ENCODE data around the gene ZNF273.

DNA sequence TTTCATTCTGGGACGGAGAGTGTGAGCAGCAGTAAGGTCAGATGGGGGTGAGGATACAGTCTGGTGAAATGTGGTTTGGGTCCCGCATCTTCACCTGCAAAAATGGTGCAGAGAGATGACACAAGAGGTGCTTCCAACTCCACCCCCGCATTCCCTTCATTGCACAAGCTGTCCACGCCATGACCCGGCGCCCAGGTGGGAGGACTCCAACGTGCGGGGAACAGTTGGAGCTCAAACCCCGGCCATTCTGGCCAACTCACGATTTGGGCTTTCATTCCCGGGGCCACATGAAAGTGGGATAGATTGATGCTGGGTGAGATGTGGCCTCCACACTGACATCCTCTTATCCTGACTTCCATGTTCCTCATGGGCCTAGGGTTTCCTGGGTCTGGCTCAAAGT is 34.6 kb upstream of the ZNF273 start:
- TF ChIP-seq MYC (IDR thresholded peaks at IDR 0.05; ENCODE audit: insufficient read depth, insufficient read length, insufficient replicate concordance, low read length, severe bottlenecking), result no peak
- no peak for TF ChIP-seq HDAC2 (IDR thresholded peaks at IDR 0.05)
- TF ChIP-seq, protein P1, sequence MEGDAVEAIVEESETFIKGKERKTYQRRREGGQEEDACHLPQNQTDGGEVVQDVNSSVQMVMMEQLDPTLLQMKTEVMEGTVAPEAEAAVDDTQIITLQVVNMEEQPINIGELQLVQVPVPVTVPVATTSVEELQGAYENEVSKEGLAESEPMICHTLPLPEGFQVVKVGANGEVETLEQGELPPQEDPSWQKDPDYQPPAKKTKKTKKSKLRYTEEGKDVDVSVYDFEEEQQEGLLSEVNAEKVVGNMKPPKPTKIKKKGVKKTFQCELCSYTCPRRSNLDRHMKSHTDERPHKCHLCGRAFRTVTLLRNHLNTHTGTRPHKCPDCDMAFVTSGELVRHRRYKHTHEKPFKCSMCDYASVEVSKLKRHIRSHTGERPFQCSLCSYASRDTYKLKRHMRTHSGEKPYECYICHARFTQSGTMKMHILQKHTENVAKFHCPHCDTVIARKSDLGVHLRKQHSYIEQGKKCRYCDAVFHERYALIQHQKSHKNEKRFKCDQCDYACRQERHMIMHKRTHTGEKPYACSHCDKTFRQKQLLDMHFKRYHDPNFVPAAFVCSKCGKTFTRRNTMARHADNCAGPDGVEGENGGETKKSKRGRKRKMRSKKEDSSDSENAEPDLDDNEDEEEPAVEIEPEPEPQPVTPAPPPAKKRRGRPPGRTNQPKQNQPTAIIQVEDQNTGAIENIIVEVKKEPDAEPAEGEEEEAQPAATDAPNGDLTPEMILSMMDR (IDR thresholded peaks at IDR 0.05 in 2 of 3, conservative IDR thresholded peaks at IDR 0.05 in 1 of 3; ENCODE audit: control insufficient read depth in 2 of 3, extremely low read depth in 1 of 3, insufficient read depth in 1 of 3, low read depth in 3 of 3, low read length in 3 of 3), result no peak
- TF ChIP-seq NFYB (IDR thresholded peaks at IDR 0.05; ENCODE audit: insufficient read depth, low read depth, low read length), result no peak
- no peak for TF ChIP-seq MYB (IDR thresholded peaks at IDR 0.05; ENCODE audit: borderline replicate concordance, low read depth, low read length)
- no peak for TF ChIP-seq EED (IDR thresholded peaks at IDR 0.05; ENCODE audit: low read depth)
- no peak for TF ChIP-seq ZSCAN29 (IDR thresholded peaks at IDR 0.05)
- TF ChIP-seq POLR2A (IDR thresholded peaks at IDR 0.05; ENCODE audit: low read depth, low read length), result no peak
